Measurements from ENCODE around the gene EPAS1. TPM values are rescaled to one million over a fixed set of nuclear protein-coding genes. Genes with fewer than 3 reads are reported as not detected.

The EPAS1 gene
- total RNA-seq, 1 experiment from 2014 or later = 8.5 TPM

GRCh38 chr2:46309052-46309953 lies 12.1 kb downstream of the EPAS1 start:
- Mint-ChIP-seq H3K36me3 (peaks cover 10% of the 10 kb centered on the region), H3K4me3 (no peak overlapping the region), H3K27me3 (ENCODE audit: low read depth) (no peaks in the 10 kb centered on the region; the same call in 1 of the 2 replicates), H3K4me1 (peaks cover 36% of the 10 kb centered on the region), H3K9me3 (peaks cover 12% of the 10 kb centered on the region), H3K27ac (no peak overlapping the region)
- ChIA-PET POLR2A (interaction anchor here (0.6 kb wide), 1 partner anchor 25 kb away, joined by 3 read pairs; no protein-coding TSS in a partner anchor), CTCF (interaction anchor here (0.6 to 1.0 kb wide), 2 partner anchors 247 to 329 kb away, joined by 3 to 4 read pairs; no protein-coding TSS in a partner anchor)
- DNase-seq (ENCODE audit: low spot score) (no peak), ATAC-seq (no peak)
- no peak for TF ChIP-seq KAT7 (CRISPR knock-in tag; IDR thresholded peaks at IDR 0.05; ENCODE audit: borderline replicate concordance)
- TF ChIP-seq ZNF317 (CRISPR knock-in tag; IDR thresholded peaks at IDR 0.05; ENCODE audit: borderline replicate concordance, low read depth) = no peak
- no peak for TF ChIP-seq ZNF423 (CRISPR knock-in tag; IDR thresholded peaks at IDR 0.05)
- no peak for TF ChIP-seq FOXK1 (CRISPR knock-in tag; IDR thresholded peaks at IDR 0.05)

DNA sequence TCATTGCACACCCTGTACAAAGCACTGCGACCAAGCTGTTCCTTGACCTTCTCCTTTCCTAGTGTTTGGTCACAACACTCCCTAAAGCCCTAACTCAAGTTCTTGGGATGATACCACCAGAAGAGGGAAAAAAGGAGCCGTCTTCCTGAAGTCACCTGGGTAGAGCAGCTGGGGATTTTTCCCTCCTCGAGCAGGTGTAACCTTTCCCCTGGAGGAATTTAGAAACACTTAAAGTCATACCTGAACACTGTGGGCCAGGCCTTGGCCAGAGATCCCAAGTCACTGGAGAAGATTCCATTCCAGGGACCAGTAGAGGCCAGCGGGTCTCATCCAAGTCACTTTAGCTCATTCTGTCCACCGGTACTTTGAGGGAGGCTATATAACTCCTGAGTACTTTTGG lies 13.2 kb downstream of the EPAS1 start:
- Mint-ChIP-seq H3K4me3 (no peak overlapping the region), H3K4me1 (peaks cover 25% of the 10 kb centered on the region), H3K36me3 (peaks cover 3% of the 10 kb centered on the region), H3K27me3 (ENCODE audit: low read depth) (no peaks in the 10 kb centered on the region; the same call in 1 of the 2 replicates), H3K9me3 (peaks cover 3% of the 10 kb centered on the region), H3K27ac (no peak overlapping the region)
- CTCF ChIA-PET = no interaction called here
- no peak for TF ChIP-seq JUN (CRISPR knock-in tag; IDR thresholded peaks at IDR 0.05)
- TF ChIP-seq E2F1 (CRISPR knock-in tag; IDR thresholded peaks at IDR 0.05) = no peak
- no peak for TF ChIP-seq E2F5 (CRISPR knock-in tag; IDR thresholded peaks at IDR 0.05)
- TF ChIP-seq GABPB1 (CRISPR knock-in tag; IDR thresholded peaks at IDR 0.05) = no peak
- no peak for TF ChIP-seq NFYB (CRISPR knock-in tag; conservative IDR thresholded peaks at IDR 0.05; ENCODE audit: low read depth)
- no peak for TF ChIP-seq ZNF532 (CRISPR knock-in tag; IDR thresholded peaks at IDR 0.05; ENCODE audit: borderline replicate concordance)
- TF ChIP-seq FOXK1 (CRISPR knock-in tag; IDR thresholded peaks at IDR 0.05) = no peak
- no peak for TF ChIP-seq PRDM15 (CRISPR knock-in tag; IDR thresholded peaks at IDR 0.05)
- no peak for TF ChIP-seq ESRRA (CRISPR knock-in tag; IDR thresholded peaks at IDR 0.05; ENCODE audit: borderline replicate concordance)
- TF ChIP-seq ATF1 (CRISPR knock-in tag; IDR thresholded peaks at IDR 0.05) = no peak
- no peak for TF ChIP-seq ZBTB21 (CRISPR knock-in tag; IDR thresholded peaks at IDR 0.05; ENCODE audit: borderline replicate concordance)
- no peak for TF ChIP-seq ZNF317 (CRISPR knock-in tag; IDR thresholded peaks at IDR 0.05; ENCODE audit: borderline replicate concordance, low read depth)
- TF ChIP-seq ZNF396 (CRISPR knock-in tag; IDR thresholded peaks at IDR 0.05; ENCODE audit: borderline replicate concordance) = no peak
- TF ChIP-seq ZNF423 (CRISPR knock-in tag; IDR thresholded peaks at IDR 0.05) = no peak
- TF ChIP-seq NFATC4 (CRISPR knock-in tag; IDR thresholded peaks at IDR 0.05) = no peak
- ATAC-seq (no peak), DNase-seq (ENCODE audit: low spot score) (no peak)
- POLR2A ChIA-PET = no interaction called here

Data from WTC11 (cell line).